ENCODE measurements around the gene WDR75. TPM values are rescaled to one million over a fixed set of nuclear protein-coding genes. Genes with fewer than 3 reads are reported as not detected.

WDR75 gene
- total and polyA plus RNA-seq, 2 of the 4 experiments (the other 2 are of a cell fraction) = 21.7 to 52.2 TPM

- Histone ChIP-seq H3K23ac (ENCODE audit: low read depth, low read length) (peak overlapping the region; percentile 61; the same call in 1 of the 2 replicates), H2AK5ac (ENCODE audit: low read depth, low read length) (no peak overlapping the region; the same call in 1 of the 2 replicates), H3K9me3 (ENCODE audit: control insufficient read depth, insufficient read depth, low read length) (no peaks in the 10 kb centered on the region), H3K79me1 (ENCODE audit: low read depth in 1 of 2, low read length in 2 of 2) (peaks cover 0 to 8% of the 10 kb centered on the region in 2 experiments; a peak in 1 of 4 replicates), H2AK9ac (replicated peaks; ENCODE audit: low read depth, low read length, poor library complexity) (peak overlapping the region; percentile 82), H3K9ac (ENCODE audit: low read depth, low read length) (no peak overlapping the region), H4K91ac (ENCODE audit: insufficient read depth, low read depth, low read length) (0 out of 2 replicates have a peak overlapping the region, but pooled peaks have one; percentile 13), H3K4ac (ENCODE audit: low read depth, low read length) (peak overlapping the region; percentile 41), H4K20me1 (ENCODE audit: insufficient read depth, low read length) (no peaks in the 10 kb centered on the region), H2AFZ (replicated peaks; ENCODE audit: low read length, poor library complexity) (peak overlapping the region; percentile 82), H4K8ac (ENCODE audit: low read depth in 2 of 2, low read length in 2 of 2) (0 out of 4 replicates have a peak overlapping the region, but pooled peaks of 1 of the 2 experiments have one; percentile 50), H3K14ac (replicated peaks; ENCODE audit: low read depth, low read length) (peak overlapping the region; percentile 71), H3K27ac (ENCODE audit: insufficient read depth, low read length) (no peak overlapping the region), H2BK20ac (ENCODE audit: low read depth, low read length) (peak overlapping the region; percentile 59), H3K4me3 (ENCODE audit: insufficient read depth, low read depth, low read length) (no peak overlapping the region), H2BK15ac (ENCODE audit: low read depth, low read length) (no peak overlapping the region), H3K18ac (ENCODE audit: low read depth, low read length) (no peak overlapping the region), H2BK120ac (ENCODE audit: low read depth, low read length) (peak overlapping the region; percentile 38; the same call in 1 of the 2 replicates), H3K27me3 (ENCODE audit: control insufficient read depth, insufficient read depth, low read length) (no peaks in the 10 kb centered on the region), H3K4me2 (ENCODE audit: low read depth, low read length) (no peak overlapping the region), H4K5ac (ENCODE audit: low read depth, low read length) (no peak overlapping the region), H3K9me1 (ENCODE audit: insufficient read depth, low read length) (peaks cover 7% of the 10 kb centered on the region), H3K4me1 (ENCODE audit: control insufficient read depth, insufficient read depth, low read length) (peaks cover 2% of the 10 kb centered on the region), H2BK5ac (ENCODE audit: low read depth, low read length, poor library complexity, severe bottlenecking) (peak overlapping the region; percentile 1), H3K56ac (ENCODE audit: extremely low read depth, insufficient read depth, low read length) (no peak overlapping the region), H3K36me3 (ENCODE audit: control insufficient read depth, insufficient read depth, low read length) (no peaks in the 10 kb centered on the region)
- peak; percentile 95 for ATAC-seq (ENCODE audit: low read depth)
- intact Hi-C loops (cut with micrococcal nuclease) = loop anchor here (5.0 kb wide), 1 partner anchor 1129 kb away; the partner anchor contains the start of gene GULP1
- DNase-seq = peak; percentile 89
- no TSS peak for BruUV-seq (replicated peaks)
- TF ChIP-seq RAD21 (IDR thresholded peaks at IDR 0.05; ENCODE audit: low read length) = no peak
- no peak for TF ChIP-seq CTCF (conservative IDR thresholded peaks at IDR 0.05; ENCODE audit: low read depth, low read length)
- peak; percentile 26; the same call in 1 of the 2 replicates for TF ChIP-seq NFE2L2 (IDR thresholded peaks at IDR 0.05; ENCODE audit: low read depth, low read length)
- TF ChIP-seq SMC3 (IDR thresholded peaks at IDR 0.05; ENCODE audit: low read depth, low read length) = no peak
- TF ChIP-seq ELK1 (IDR thresholded peaks at IDR 0.05; ENCODE audit: borderline replicate concordance, low read depth, low read length) = no peak
- POLR2A ChIA-PET (ENCODE audit: unreplicated experiment) = no interaction called here
- CTCF ChIA-PET = no interaction called here
- dilution Hi-C loops (cut with HindIII; ENCODE audit: low sequenced_read_pairs, unreplicated experiment) = no loop called here
- in situ Hi-C loops (cut with MboI; ENCODE audit: low sequenced_read_pairs) = loop anchor here (25.0 kb wide), 1 partner anchor 1109 kb away; no protein-coding TSS in a partner anchor
- 43% methylated on average over 1 of the region's 1 CpG; no CpG with 5 or more reads in 1 of the 2 experiments for WGBS, 2 experiments (ENCODE audit: extremely low coverage in 2 of 2, insufficient read length in 1 of 2)
Measured at GRCh38 chr2:189421644-189422043, 19.6 kb upstream of the WDR75 start.

All from IMR-90 (cell line).